T-helper 9 cell (primary cell): ENCODE results near the gene TMEM138.
A peak's percentile ranks its signal among the peaks of the same experiment; 100 is the strongest.

Experiments
- DNase-seq: peaks from one replicate; pipeline ENCODE4 v3.0.0-alpha.2; 2020
- total RNA-seq, 2 donors: gene quantifications; one replicate each; lab custom pipeline; 2026; lab: John Stamatoyannopoulos, UW

Gene TMEM138
- 31.4 to 39.0 reads per million in 2 donors for total RNA-seq

- peak; percentile 74 for DNase-seq
These were observed at the start of gene TMEM138, which contains the start of gene CYB561A3 for GRCh38 chr11:61361741-61362541. TSS of gene TMEM138 (plus strand) at chr11:61362374. CDS start at chr11:61364391, 2,017 bp downstream. TSS of gene CYB561A3 (minus strand) at chr11:61361882. CDS start at chr11:61356713, 5,169 bp downstream.

- DNase-seq = no peak
These were observed 46.9 kb upstream of the TMEM138 start for GRCh38 chr11:61315260-61315659.

GRCh38 chr11:61325649-61326414 lies 36.3 kb upstream of the TMEM138 start:
- DNase-seq = no peak

GRCh38 chr11:61327669-61328071 lies 34.5 kb upstream of the TMEM138 start:
- DNase-seq = no peak

- DNase-seq = no peak
These were observed 33.8 kb upstream of the TMEM138 start for GRCh38 chr11:61328351-61328750.

- no peak for DNase-seq
These were observed 32.3 kb upstream of the TMEM138 start for GRCh38 chr11:61329871-61330270.

- DNase-seq = no peak
These were observed 30.5 kb upstream of the TMEM138 start for GRCh38 chr11:61331651-61332050.

- no peak for DNase-seq
These were observed 29.8 kb upstream of the TMEM138 start for GRCh38 chr11:61332281-61332796.

- peak; percentile 96 for DNase-seq
These were observed 29.2 kb upstream of the TMEM138 start, which contains the start of the genes DDB1 and TKFC for GRCh38 chr11:61332797-61333549. TSS of gene DDB1 (minus strand) at chr11:61333105. CDS start at chr11:61332968, 137 bp downstream. TSS of gene TKFC (plus strand) at chr11:61333228. CDS start at chr11:61334729, 1,501 bp downstream.

GRCh38 chr11:61333550-61334433 lies 28.4 kb upstream of the TMEM138 start:
- no peak for DNase-seq

GRCh38 chr11:61334434-61335354 lies 27.5 kb upstream of the TMEM138 start:
- DNase-seq = no peak

GRCh38 chr11:61335355-61335710 lies 26.8 kb upstream of the TMEM138 start:
- DNase-seq = no peak

GRCh38 chr11:61336171-61336935 lies 25.8 kb upstream of the TMEM138 start:
- peak; percentile 73 for DNase-seq

- DNase-seq = no peak
These were observed 24.3 kb upstream of the TMEM138 start for GRCh38 chr11:61337706-61338470.

GRCh38 chr11:61338783-61339489 lies 23.2 kb upstream of the TMEM138 start:
- no peak for DNase-seq

- DNase-seq = no peak
These were observed 22.7 kb upstream of the TMEM138 start for GRCh38 chr11:61339490-61339878.

GRCh38 chr11:61340979-61341378 lies 21.2 kb upstream of the TMEM138 start:
- DNase-seq = no peak

GRCh38 chr11:61341706-61342105 lies 20.5 kb upstream of the TMEM138 start:
- DNase-seq = no peak
